GM18870 (cell line): Measurements from ENCODE around the gene PTCH1.

Experiments
- ATAC-seq: cut with Tn5 transposase; IDR thresholded peaks from one replicate; pipeline ENCODE4 v1.9.1; 2021; ENCODE audit warnings: moderate library complexity; ENCODE audit not compliant: unreplicated experiment

Gene PTCH1

GRCh38 chr9:95444160-95444559, 72.6 kb downstream of the PTCH1 start:
- ATAC-seq, result no peak

- ATAC-seq, result no peak
These were observed 73.5 kb downstream of the PTCH1 start for GRCh38 chr9:95443301-95443700.

- no peak for ATAC-seq
These were observed 75.7 kb downstream of the PTCH1 start for GRCh38 chr9:95441081-95441480.

GRCh38 chr9:95440447-95440846, 76.3 kb downstream of the PTCH1 start:
- no peak for ATAC-seq

- ATAC-seq, result no peak
These were observed 78.0 kb downstream of the PTCH1 start for GRCh38 chr9:95438561-95439357.

DNA sequence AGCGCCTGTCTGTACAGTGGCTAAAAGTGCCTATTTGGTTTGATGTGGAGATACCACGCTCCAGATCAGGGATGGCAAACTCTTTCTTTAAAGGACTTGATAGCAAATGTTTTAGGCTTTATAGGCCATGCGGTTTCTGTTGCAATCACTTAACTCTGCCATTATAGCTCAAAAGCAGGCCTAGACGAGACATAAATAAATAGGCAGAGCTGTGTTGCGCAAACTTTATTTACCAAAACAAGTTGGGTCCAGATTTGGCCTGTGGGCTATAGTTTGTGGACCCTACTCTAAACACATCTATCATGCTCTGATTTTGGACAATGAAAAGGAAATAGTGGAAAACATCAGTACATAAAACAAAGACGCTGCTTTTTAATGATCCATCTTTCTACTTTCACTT, 79.2 kb downstream of the PTCH1 start:
- ATAC-seq, result no peak

DNA sequence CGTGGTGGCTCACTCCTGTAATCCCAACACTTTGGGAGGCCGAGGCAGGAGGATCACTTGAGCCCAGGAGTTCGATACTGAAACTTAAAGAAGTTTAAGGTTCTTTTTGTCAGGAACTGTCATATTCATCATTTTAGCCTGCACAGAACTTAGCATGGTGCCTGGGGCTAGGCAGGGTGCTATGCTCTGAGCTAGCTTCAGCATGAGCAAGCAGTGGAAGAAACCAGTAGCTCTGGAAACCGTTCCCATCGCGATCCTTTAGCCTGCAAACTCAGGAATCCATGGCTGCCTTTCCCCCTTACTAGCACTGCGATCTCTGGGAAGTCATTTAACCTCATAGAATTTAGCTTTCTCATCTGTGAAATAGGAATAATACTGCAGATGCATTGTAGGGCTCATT, 80.4 kb downstream of the PTCH1 start:
- ATAC-seq, result no peak

DNA sequence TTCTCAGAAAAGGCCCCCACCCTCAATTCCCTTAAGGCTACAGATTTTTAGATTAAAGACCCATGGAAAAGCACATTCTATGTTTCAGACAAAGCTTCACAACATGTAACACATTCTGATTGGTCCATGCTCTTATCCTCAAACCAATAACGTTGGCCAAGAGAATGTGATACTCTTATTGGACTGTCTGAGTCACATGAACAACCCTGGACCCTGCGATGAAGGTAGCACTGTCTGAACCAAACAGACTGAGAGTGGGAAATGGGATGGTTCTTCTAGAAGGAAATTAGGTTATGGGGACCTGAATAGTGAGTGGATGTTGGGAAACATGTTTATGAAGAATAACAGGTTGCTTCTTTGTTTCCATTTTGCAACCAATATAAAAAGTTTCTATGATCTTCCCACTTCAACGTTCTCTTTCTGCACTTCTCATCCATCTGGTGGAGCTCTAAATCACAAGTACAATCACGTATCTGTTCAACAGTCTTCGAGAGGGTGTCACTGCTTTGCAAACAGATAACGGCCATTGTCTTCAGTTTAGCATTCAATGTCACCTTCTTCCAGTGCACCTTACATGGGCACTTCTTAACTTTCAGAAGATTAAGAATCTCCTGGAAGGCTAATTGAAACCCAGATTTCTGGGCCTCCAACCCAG, 81.6 kb downstream of the PTCH1 start:
- ATAC-seq, result no peak

DNA sequence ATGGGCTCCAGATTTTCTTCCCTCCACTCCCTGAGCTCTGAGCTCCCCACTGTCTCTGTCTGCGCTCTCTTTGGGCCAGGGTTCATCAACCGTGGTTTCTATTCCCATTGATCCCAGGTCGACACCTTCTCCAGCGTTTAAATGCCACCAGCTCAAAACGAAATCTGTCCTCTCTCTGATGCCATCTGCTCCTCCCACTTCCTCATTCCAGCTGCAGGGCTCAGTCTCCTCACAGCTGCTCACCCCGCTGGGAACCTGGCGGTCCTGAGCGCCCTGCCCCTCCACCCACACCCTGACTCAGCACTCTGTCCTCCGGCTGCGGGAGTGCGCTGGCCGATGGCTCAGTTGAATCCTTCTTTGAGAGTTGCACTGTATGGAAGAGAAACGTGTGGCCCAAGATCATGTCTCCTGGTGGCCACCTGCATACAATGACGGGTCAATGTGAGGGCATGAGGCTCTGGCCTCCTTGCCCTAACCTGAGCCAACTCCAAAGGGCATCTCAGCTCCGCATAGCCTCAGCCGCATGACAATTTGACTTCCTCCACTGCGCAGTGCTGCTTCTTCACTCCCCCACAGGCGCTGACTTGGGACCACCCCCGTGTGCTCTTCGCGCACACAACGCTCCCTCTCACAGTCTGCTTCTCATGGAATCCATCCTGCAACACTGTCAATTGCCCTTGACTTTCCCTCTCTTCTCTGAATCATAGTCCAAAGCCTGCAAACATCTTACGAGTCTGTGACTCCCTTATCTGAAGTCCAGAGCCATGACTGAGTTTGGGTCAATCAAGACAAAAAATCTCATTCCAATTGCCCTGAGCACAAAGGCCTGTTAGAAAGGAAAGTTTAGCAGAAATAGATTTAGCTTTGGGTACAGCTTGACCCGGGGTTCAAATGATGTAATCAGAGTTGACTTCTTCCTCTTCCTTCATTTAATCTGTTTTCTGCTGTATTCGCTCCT, 82.4 kb downstream of the PTCH1 start:
- ATAC-seq, result no peak

DNA sequence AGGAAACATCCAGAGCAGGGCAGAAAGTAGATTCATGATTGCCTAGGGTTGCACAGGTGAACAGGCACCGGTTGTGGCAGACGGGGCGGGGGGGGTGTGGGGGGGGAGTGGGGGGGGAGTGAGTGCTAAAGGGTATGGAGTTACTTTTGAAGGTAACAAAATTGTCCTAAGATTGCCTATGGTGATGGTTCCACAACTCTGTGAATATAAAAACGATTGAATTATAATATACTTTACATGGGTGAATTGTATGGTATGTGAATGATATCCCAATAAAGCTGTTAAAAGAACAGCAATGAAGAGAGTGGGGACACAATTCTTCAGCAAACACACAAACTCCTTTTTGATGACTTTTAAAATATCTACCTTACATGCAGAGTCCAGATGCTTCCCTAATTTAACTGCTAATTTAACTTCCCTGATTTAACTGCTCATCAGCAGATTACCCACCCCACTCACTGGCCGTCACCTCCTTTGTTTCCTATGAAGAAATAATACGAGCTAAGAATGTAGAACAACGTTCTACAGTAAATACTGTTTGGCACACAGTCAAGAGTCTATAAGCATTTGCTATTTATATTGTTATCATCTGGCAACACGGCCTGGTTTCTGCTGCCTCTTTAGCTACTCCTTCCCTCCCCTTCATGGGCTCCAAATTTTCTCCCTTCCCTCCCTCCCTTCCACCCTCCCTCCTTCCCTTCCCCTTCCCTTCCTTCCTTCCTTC, 83.5 kb downstream of the PTCH1 start:
- no peak for ATAC-seq

DNA sequence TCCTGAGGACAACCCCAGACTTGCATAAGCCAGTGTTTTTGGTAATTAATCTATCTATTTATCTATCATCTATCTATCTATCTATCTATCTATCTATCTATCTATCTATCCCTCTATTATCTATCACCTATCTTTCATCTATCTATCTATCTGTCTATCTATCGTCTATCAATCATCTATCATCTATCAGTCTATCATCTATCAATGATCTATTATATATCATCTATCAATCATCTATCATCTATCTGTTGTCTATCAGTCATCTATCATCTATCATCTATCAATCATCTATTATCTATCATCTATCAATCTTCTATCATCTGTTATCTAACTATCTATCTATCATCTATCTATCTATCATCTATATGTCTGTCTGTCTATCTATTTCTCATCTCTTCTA, 85.5 kb downstream of the PTCH1 start:
- ATAC-seq, result no peak

DNA sequence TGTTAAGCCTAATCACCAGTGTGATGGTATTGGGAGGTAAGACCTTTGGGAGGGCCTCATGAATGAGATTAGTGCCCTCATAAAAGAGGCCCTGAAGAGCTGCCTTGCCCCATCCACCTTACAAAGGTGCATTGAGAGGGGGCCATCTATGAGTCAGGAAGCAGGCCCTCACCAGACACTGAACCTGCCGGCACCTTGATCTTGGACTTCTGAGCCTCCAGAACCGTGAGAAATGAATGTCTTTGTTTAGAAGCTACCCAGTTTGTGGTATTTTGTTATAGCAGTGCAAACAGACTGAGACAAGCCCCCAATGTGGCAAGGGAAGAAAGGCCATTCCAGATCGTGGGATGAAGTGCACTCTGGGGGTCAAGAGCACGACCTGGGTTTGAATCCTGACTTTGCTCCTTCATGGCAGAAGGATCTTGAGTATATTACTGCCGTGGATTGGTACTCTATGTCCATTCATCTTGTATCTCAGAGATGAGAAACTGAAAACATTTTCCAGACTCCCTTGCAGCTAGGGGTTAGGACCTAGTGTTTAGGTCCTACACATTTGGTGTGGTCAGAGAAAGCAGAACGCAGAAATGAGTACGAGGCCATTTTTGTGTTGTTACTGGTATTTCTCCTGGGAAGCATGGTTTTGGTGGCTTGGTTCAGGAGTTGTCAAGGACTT, 86.7 kb downstream of the PTCH1 start:
- no peak for ATAC-seq

DNA sequence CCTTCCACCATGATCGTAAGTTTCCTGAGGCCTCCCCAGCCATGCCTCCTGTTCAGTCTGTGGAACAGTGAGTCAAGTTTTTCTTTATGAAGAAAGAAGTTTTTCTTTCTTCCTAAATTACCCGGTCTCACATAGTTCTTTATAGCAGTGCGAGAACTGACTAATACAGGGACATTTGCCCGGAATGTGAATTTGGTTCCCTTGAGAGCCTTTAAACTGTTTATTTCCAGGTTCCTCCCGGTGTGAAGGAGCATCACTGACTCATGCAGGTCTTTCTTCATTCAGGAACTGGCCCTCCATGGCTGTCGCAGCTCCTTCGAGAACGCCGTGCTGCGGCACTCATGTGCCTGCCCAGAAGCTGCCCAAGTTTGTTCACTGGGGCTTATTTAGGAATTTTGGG, 87.7 kb downstream of the PTCH1 start:
- no peak for ATAC-seq

DNA sequence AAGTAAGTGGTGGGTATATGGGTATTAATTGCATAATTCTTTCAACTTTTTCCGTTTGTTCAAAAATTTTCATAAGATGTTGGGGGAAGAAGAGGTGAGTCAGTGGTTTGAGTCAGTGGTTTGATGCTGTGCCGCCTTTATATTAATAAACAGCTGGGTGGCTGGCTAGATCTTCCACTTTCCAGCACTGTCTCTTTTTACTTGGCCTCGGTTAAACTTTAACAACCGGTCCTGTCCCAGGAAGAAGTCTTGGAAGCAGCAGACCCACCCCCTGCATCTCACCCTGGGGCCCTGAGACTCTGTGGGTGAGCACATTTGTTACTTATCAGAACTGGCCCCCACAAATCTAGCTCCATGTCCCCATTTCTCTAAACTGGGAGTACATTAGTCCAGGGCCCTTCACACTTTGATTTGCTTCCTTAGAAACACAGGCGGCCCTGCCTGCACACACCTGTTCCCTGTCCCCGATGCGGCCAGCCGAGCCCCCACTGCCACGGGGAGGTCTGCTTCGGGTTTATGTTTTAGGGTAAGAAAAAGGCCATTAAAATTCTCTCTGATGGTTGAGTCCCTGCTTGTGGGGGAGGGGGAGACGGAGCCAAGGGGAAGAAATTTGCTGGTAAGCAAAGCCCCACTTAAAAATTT, 90.7 kb downstream of the PTCH1 start:
- ATAC-seq, result no peak

GRCh38 chr9:95422650-95423049, 94.1 kb downstream of the PTCH1 start:
- ATAC-seq, result no peak

DNA sequence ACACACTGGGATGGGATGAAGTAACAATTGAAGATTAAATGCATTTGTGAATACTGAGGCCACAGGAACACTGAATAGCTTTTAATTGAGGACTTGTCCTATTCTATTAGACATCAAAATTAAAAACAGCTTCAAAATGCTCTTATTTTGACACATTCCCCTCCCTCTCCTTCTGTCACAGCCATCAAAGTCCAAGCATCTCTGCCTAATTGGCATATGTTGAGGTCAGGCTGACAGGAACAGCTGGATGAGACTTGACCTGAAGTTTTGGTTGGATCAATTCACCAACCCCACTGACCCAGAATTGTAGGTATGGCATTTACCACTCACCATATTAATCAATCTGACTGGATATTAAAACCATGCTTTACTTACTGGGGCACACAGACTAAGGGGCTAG, 96.3 kb downstream of the PTCH1 start:
- ATAC-seq, result no peak

DNA sequence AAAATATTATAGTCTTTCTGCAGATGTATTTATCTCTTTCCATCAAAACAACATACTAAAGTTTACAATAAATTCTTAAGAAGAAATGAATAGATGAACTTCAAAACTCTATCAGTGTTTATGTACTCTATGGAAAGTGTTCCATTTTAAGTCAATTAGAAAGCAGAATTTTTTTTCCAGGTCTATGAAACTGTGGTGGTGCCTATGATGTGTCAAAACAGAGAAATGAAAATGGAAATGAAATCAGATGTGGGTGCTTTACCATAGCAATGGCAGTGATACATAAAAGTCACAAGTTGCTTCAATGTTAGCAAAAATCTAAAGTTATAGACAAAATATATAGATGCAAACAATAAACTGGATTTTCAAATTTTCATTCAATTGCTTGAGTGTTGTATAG, 97.3 kb downstream of the PTCH1 start:
- no peak for ATAC-seq

DNA sequence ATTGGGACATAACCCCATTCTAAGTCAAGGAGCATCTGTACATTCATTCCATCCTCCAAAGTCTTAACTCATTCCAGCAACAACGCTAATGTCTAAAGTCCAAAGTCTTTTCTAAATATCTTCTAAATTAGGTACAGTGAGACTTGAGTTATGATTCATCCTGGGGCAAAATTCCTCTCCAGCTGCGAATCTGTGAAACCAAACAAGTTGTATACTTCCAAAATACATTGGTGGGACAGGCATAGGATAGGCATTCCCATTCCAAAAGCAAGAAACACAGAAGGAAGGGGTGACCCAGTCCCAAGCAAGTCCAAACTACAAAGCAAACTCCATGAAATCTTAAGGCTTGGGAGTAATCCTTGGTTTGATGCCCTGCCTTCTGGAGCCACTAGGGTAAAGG, 101.6 kb downstream of the PTCH1 start:
- ATAC-seq, result no peak

DNA sequence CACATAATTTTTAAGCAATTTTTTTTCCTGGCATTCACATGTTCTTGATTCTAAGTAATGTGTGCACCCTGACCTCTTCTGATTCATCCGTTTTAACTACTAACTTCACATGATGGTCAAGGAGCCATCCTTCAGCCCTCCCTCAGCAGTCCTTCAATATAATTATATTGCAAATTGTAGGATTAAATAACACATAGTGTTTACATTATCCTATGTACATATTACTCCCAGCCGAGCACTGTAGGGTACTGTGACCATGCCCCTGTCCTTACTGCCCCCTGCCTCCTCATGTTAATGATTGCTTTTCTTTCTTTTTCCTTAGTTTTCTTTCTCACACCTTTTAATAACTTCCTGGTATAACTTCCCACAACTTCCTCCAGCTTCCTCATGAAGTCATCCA, 103.0 kb downstream of the PTCH1 start:
- ATAC-seq, result no peak
